Heart left ventricle (tissue), 16 donors: ENCODE data around the gene RUNX1. TPM values are rescaled to one million over a fixed set of nuclear protein-coding genes. Genes with fewer than 3 reads are reported as not detected.

Experiments
- ATAC-seq, 4 donors: fragments of 200-7000 bp; cut with Tn5 transposase; one replicate each; pipeline ENCODE4 v1.9.1; 2020 to 2022; ENCODE audit warnings: moderate library complexity in 4 of 4, mild to moderate bottlenecking in 3 of 4, moderate number of reproducible peaks in 1 of 4
- DNase-seq, 5 donors: peaks; one replicate each; pipeline ENCODE4 v3.0.0-alpha.2; 2020
- H3K27ac ChIP-seq, 12 donors: fragments of 200-600 bp; sonication (generic) in 4 of 12; one replicate each; pipeline versions ENCODE4 v1.5.0 to v1.8.0; 2016 to 2022; ENCODE audit warnings: mild to moderate bottlenecking in 2 of 12
- H3K27me3 ChIP-seq, 9 donors: fragments of 200-600 bp; sonication (generic) in 2 of 9; one replicate each; pipeline versions ENCODE4 v1.5.1 to v1.8.0; 2016 to 2022; ENCODE audit warnings: mild to moderate bottlenecking in 3 of 9
- H3K36me3 ChIP-seq, 9 donors: fragments of 200-600 bp; sonication (generic) in 2 of 9; one replicate each; pipeline versions ENCODE4 v1.5.0 to v1.8.0; 2018 to 2022; ENCODE audit warnings: mild to moderate bottlenecking in 2 of 9
- H3K4me1 ChIP-seq, 12 donors: fragments of 200-600 bp; sonication (generic) in 4 of 12; one replicate each; pipeline versions ENCODE4 v1.5.0 to v1.8.0; 2016 to 2022; ENCODE audit warnings: mild to moderate bottlenecking in 3 of 12
- H3K4me3 ChIP-seq, 12 donors: fragments of 200-600 bp; sonication (generic) in 4 of 12; one replicate each; pipeline versions ENCODE4 v1.5.0 to v1.8.0; 2017 to 2022; ENCODE audit warnings: mild to moderate bottlenecking in 9 of 12, moderate library complexity in 4 of 12
- H3K9me3 ChIP-seq, 12 donors: fragments of 200-600 bp; sonication (generic) in 4 of 12; one replicate each; pipeline versions ENCODE4 v1.5.0 to v1.8.0; 2016 to 2022; ENCODE audit warnings: mild to moderate bottlenecking in 1 of 12
- POLR2A ChIP-seq, 2 donors: fragments of 450-650 bp; IDR thresholded peaks; one replicate each; pipeline ENCODE4 v1.6.1; 2017; ENCODE audit warnings: antibody characterized with exemption in 2 of 2, mild to moderate bottlenecking in 2 of 2, moderate library complexity in 2 of 2
- WGBS, 4 donors: extraction: QIAGEN DNeasy Blood & Tissue Kit in 2 of 4; methylation state at CpG; one replicate each; pipeline versions ENCODE4 v1.1.5 to v1.1.7; 2013 to 2018; 5-methylcytosine and 5-hydroxymethylcytosine counted together
- intact Hi-C, 10 donors: fragments of 100-400 bp; cut with DNase I; formaldehyde crosslinking; loops; one replicate each; pipeline versions ENCODE4 v1.11.1 to v1.14.2; 2022
- polyA plus RNA-seq, 2 donors: library from polyadenylated mRNA; stranded (reverse); fragments of 200-250 nt; gene quantifications; one replicate each; pipeline ENCODE4 v1.2.3, GENCODE V29; 2013
- total RNA-seq, 9 donors: library from RNA; depleted of rRNA in 2 of 9; stranded (reverse); fragments of >200 nt in 2 of 9; fragmentation: NEBNext Ultra II Directional in 3 of 9; extraction: Animal tissue kit (Norgen Biotek cat#: 25700) in 3 of 9; gene quantifications; one replicate each; pipeline versions ENCODE4 v1.1.0 to v1.2.4, GENCODE V29; 2016 to 2023
- TF ChIP-seq, protein P1 (sequence below), 12 donors: fragments of 200-600 bp; sonication (generic) in 4 of 12; IDR thresholded peaks; one replicate each; pipeline versions ENCODE4 v1.5.0 to v1.8.0; 2018 to 2022; ENCODE audit warnings: antibody characterized with exemption in 12 of 12, mild to moderate bottlenecking in 5 of 12
- donor health status: ischemic (EF 13 %, LVEDD 7.1; RV severe dilation, severe dysfunction).
- donor health status: healthy with polysubstance abuse.
- donor health status: DM: no; HTN: yes; CAD: no.
- donor health status: DM: no; HTN: no; CAD: no.
- donor health status: ischemic (EF 25% LVEDD 6.9; RV normal size, moderate dysfunction).
- donor health status: ischemic (EF 25% LVEDD 5.7; RV mildly dilated, moderate dysfunction).
- donor health status: healthy.
- donor health status: DM: yes; HTN: yes; CAD: no.
- donor health status: ischemic (EF 35%, LVEDD 5.7; RV mildly dilated, moderate dysfunction).
- donor health status: nonischemic (EF 11% LVEDD 7.7; RV severe dilation, severe dysfunction).
- donor health status: DM: yes; HTN: yes; CAD: no.
- donor health status: PGD.
- donor health status: ischemic (EF 29% LVEDD 5.4; RV normal size, mild dysfunction).
- donor health status: nonischemic (EF 23%, LVEDD 6.1; RV moderate dilation, normal function).

RUNX1 gene
- total and polyA plus RNA-seq, 11 donors = 0.61 to 54.5 (median 4.1) TPM

DNA sequence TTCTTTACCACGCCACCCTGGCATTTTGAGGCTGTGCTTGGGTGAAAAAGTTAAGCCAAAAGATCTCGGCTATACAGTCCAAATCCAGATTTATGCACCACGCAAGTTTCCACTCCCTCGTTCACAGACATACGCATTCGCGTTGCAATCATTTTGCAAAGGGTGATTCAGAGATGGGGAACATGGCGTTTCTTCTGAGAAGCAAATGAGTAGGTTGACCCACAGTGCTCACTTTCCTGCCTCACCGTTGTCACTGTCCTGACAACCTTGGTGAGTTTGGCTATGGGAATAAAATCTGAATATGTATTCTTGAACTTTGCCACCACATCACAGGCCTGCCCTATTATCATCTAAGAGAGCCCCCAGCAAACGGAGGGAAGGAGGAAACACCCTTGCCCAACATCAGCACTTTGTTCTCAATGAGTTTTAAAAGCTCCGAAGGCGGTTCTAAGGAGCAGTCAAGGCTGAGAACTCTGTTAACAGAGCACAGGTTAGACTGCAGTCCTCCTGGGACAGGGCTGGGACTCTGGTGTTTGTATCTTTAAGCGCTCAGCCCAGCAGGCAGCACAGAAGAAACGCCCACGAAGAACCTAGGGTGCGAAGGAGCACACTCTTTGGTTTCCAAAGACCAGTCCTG is 86.4 kb downstream of the RUNX1 start:
- no peaks in the 10 kb centered on the region for H3K36me3 ChIP-seq
- H3K27ac ChIP-seq = no peak overlapping the region
- no peak overlapping the region for H3K4me3 ChIP-seq
- TF ChIP-seq, protein P1, sequence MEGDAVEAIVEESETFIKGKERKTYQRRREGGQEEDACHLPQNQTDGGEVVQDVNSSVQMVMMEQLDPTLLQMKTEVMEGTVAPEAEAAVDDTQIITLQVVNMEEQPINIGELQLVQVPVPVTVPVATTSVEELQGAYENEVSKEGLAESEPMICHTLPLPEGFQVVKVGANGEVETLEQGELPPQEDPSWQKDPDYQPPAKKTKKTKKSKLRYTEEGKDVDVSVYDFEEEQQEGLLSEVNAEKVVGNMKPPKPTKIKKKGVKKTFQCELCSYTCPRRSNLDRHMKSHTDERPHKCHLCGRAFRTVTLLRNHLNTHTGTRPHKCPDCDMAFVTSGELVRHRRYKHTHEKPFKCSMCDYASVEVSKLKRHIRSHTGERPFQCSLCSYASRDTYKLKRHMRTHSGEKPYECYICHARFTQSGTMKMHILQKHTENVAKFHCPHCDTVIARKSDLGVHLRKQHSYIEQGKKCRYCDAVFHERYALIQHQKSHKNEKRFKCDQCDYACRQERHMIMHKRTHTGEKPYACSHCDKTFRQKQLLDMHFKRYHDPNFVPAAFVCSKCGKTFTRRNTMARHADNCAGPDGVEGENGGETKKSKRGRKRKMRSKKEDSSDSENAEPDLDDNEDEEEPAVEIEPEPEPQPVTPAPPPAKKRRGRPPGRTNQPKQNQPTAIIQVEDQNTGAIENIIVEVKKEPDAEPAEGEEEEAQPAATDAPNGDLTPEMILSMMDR (IDR thresholded peaks at IDR 0.05) = no peak
- no peak for TF ChIP-seq POLR2A (IDR thresholded peaks at IDR 0.05)
- 74 to 82% (median 76%) methylated on average over 16 of the region's 16 CpGs for WGBS, 4 donors
- ATAC-seq = no peak
- peaks cover 0 to 17% (median 0%) of the 10 kb centered on the region in 9 donors for H3K27me3 ChIP-seq
- intact Hi-C loops = no loop called here
- no peak for DNase-seq
- H3K9me3 ChIP-seq = no peaks in the 10 kb centered on the region
- H3K4me1 ChIP-seq = no peaks in the 10 kb centered on the region

DNA sequence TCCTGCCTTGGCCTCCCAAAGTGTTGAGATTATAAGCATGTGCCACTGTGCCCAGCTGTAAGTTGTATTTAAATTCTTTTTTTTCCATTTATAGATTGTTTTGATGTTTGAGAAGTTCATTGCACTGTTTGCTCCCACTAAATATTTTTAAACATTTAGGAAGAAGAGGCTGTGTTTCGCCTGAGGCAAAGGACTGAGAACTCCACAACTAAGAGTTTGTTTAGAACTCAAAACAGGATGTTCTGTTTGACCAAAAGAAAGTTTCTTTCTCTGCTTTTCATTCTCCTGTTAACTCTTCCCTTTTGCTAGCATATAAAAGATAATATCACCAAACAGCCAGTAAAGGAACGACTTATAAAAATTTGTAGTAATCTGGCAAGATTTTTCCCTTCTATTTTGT is 87.0 kb downstream of the RUNX1 start:
- DNase-seq (no peak), ATAC-seq (no peak)
- peaks cover 0 to 17% (median 0%) of the 10 kb centered on the region in 9 donors for H3K27me3 ChIP-seq
- no peak for TF ChIP-seq POLR2A (IDR thresholded peaks at IDR 0.05)
- TF ChIP-seq, protein P1 (IDR thresholded peaks at IDR 0.05) = no peak
- H3K36me3 ChIP-seq = no peaks in the 10 kb centered on the region
- H3K9me3 ChIP-seq = no peaks in the 10 kb centered on the region
- no peaks in the 10 kb centered on the region for H3K4me1 ChIP-seq
- intact Hi-C loops = no loop called here
- no peak overlapping the region for H3K27ac ChIP-seq
- H3K4me3 ChIP-seq = no peak overlapping the region
- WGBS, 4 donors = 56 to 70% (median 62%) methylated on average over 2 of the region's 2 CpGs

DNA sequence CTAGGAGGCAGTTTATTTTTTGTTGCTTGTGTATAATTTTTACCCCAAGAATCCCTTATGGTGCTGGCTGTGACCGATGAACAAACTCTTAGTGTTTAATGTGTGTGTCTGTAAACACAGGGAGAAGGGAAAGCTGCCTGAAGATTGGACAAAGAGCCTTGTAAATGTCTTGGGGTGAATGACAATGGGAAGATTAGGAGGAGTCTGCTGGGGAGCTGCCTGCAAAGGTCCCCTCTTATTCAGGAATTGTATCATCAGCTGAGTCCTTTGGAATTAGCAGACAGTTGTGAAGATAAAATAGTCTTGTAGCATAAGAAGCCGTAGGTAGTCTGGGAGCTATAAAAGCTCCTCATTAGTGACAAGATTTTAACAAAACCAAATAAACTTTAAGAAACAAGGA is 88.4 kb downstream of the RUNX1 start:
- intact Hi-C loops = no loop called here

DNA sequence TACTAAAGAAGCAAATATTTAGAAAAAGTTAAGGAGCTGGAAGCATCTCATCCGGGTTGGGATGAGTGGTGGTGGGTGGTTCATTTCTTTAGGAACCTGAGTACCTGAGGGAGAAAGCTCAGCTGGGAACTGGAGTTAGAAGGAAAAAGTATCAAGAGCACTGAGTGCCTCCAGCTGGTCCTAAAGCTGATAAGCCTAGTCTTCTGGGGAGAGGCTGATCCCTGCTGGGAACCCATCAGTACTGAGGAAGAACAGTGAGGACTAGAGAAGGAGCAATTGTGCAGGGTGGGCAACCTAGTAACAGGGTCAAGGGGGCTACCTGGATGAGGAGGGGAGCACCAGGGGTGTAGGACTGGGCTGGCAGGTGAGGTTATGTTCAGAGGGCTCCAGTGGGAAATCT is 89.5 kb downstream of the RUNX1 start:
- WGBS, 4 donors = 74 to 83% (median 75%) methylated on average over 1 of the region's 1 CpG
- Histone ChIP-seq H3K4me1 (peaks cover 0 to 4% (median 0%) of the 10 kb centered on the region in 12 donors), H3K27ac (no peak overlapping the region), H3K27me3 (peaks cover 0 to 17% (median 0%) of the 10 kb centered on the region in 9 donors), H3K4me3 (no peak overlapping the region), H3K9me3 (peaks cover 0 to 3% (median 0%) of the 10 kb centered on the region in 12 donors), H3K36me3 (no peaks in the 10 kb centered on the region)
- DNase-seq = no peak
- no peak for TF ChIP-seq POLR2A (IDR thresholded peaks at IDR 0.05)
- TF ChIP-seq, protein P1 (IDR thresholded peaks at IDR 0.05) = no peak
- intact Hi-C loops = no loop called here
- ATAC-seq = no peak

More for the DNA sequence above, 88.4 kb downstream of the RUNX1 start:
- Histone ChIP-seq H3K27me3 (peaks cover 0 to 17% (median 0%) of the 10 kb centered on the region in 9 donors), H3K36me3 (no peaks in the 10 kb centered on the region), H3K9me3 (no peaks in the 10 kb centered on the region), H3K4me1 (peaks cover 0 to 4% (median 0%) of the 10 kb centered on the region in 12 donors), H3K4me3 (no peak overlapping the region), H3K27ac (no peak overlapping the region)
- TF ChIP-seq POLR2A (IDR thresholded peaks at IDR 0.05) = no peak
- TF ChIP-seq, protein P1 (IDR thresholded peaks at IDR 0.05) = no peak
- WGBS, 4 donors = 67 to 80% (median 72%) methylated on average over 2 of the region's 2 CpGs
- no peak for DNase-seq
- ATAC-seq = no peak
